A673 (cell line): ENCODE data around the gene TMEM218.
"Not testable (repeated sequence)": the region's sequence is repeated elsewhere in the genome, so short reads cannot be mapped to it uniquely, and the experiment has no call there.

Experiments used
- CTCF ChIP-seq: fragments of 300-800, 200-600 bp; sonication (generic); conservative IDR thresholded peaks from 2 replicates; pipeline ENCODE4 v1.5.1; 2017; ENCODE audit warnings: low read depth, mild to moderate bottlenecking, antibody characterized with exemption, low read length, moderate library complexity, mixed read lengths
- EZH2 ChIP-seq: fragments of 200-600 bp; sonication (generic); IDR thresholded peaks from 2 replicates; pipeline ENCODE4 v1.6.1; 2017; ENCODE audit warnings: borderline replicate concordance, low read depth, mild to moderate bottlenecking, mixed read lengths, antibody characterized with exemption, low read length; ENCODE audit not compliant: poor library complexity, severe bottlenecking

GRCh38 chr11:125090151-125090550 is 21.3 kb downstream of the TMEM218 start:
- not testable (repeated sequence) for TF ChIP-seq CTCF, EZH2
